ENCODE data around the gene CFAP90. TPM values are rescaled to one million over a fixed set of nuclear protein-coding genes. Genes with fewer than 3 reads are reported as not detected.

CFAP90 gene
- total RNA-seq, 1 experiment from 2014 or later, result not detected

- no peak for TF ChIP-seq ZBTB33 (IDR thresholded peaks at IDR 0.05; ENCODE audit: extremely low read depth, insufficient replicate concordance, low read length)
- TF ChIP-seq POLR2A (IDR thresholded peaks at IDR 0.05; ENCODE audit: borderline replicate concordance, extremely low read depth, insufficient read depth, insufficient read length), result no peak
- no peak for TF ChIP-seq ATF3 (IDR thresholded peaks at IDR 0.05)
- no peak for TF ChIP-seq ZNF274 (IDR thresholded peaks at IDR 0.05; ENCODE audit: low read depth, low read length)
- no peak for TF ChIP-seq TCF7L2 (IDR thresholded peaks at IDR 0.05; ENCODE audit: borderline replicate concordance, extremely low read depth, insufficient read depth, insufficient read length)
- TF ChIP-seq RAD21 (IDR thresholded peaks at IDR 0.05; ENCODE audit: low read depth), result no peak
- TF ChIP-seq SP1 (IDR thresholded peaks at IDR 0.05; ENCODE audit: low read depth), result no peak
Measured at GRCh38 chr5:7852988-7853387, 2.1 kb upstream of the CFAP90 start (continued).

- RAD21 ChIA-PET (ENCODE audit: low non-redundant PET in 1 of 2, low total read pairs in 2 of 2, uncharacterized antibody in 2 of 2, unreplicated experiment in 2 of 2), result no interaction called here
- no peak overlapping the region for H3K4me3 ChIP-seq (replicated peaks in 1 of 2; ENCODE audit: low read depth in 1 of 2, low read length in 2 of 2)
- no peaks in the 10 kb centered on the region for H3K36me3 ChIP-seq (ENCODE audit: control insufficient read depth in 1 of 2, insufficient read depth in 2 of 2, low read length in 2 of 2)
- DNase-seq (ENCODE audit: low read depth, low spot score) (no peak), ATAC-seq (no peak)
- POLR2A ChIA-PET, result no interaction called here
- no peaks in the 10 kb centered on the region for H3K9me3 ChIP-seq (ENCODE audit: control insufficient read depth in 1 of 2, insufficient read depth in 1 of 2, low read depth in 1 of 2, low read length in 2 of 2)
- H3K79me2 ChIP-seq (ENCODE audit: insufficient read depth, low read length), result no peaks in the 10 kb centered on the region
- H3K4me1 ChIP-seq (ENCODE audit: control insufficient read depth in 1 of 2, insufficient read depth in 2 of 2, low read length in 2 of 2), result no peaks in the 10 kb centered on the region
- no peak overlapping the region for H3K9ac ChIP-seq (ENCODE audit: low read length)
- TF ChIP-seq POLR2AphosphoS5 (IDR thresholded peaks at IDR 0.05; ENCODE audit: low read depth, low read length) (no peak), ZBTB33 (IDR thresholded peaks at IDR 0.05; ENCODE audit: extremely low read depth, insufficient replicate concordance, low read length) (no peak), ZNF274 (IDR thresholded peaks at IDR 0.05; ENCODE audit: low read depth, low read length) (no peak), CTCF (IDR thresholded peaks at IDR 0.05 in 2 of 3, conservative IDR thresholded peaks at IDR 0.05 in 1 of 3; ENCODE audit: borderline replicate concordance in 1 of 3, insufficient read depth in 1 of 3, low read depth in 2 of 3, low read length in 2 of 3) (no peak), YY1 (IDR thresholded peaks at IDR 0.05; ENCODE audit: extremely low read depth, insufficient replicate concordance, low read depth, low read length) (no peak), EZH2 (IDR thresholded peaks at IDR 0.05) (no peak), ZFX (IDR thresholded peaks at IDR 0.05) (no peak), ATF3 (IDR thresholded peaks at IDR 0.05) (no peak), CBX3 (IDR thresholded peaks at IDR 0.05; ENCODE audit: low read depth) (no peak), POLR2A (IDR thresholded peaks at IDR 0.05; ENCODE audit: borderline replicate concordance, extremely low read depth, insufficient read depth, insufficient read length) (no peak), CEBPB (IDR thresholded peaks at IDR 0.05; ENCODE audit: low read depth) (no peak), EGR1 (IDR thresholded peaks at IDR 0.05; ENCODE audit: low read depth) (no peak), ELF1 (IDR thresholded peaks at IDR 0.05; ENCODE audit: borderline replicate concordance, low read depth) (no peak), SIN3A (IDR thresholded peaks at IDR 0.05; ENCODE audit: low read depth) (no peak), SRF (IDR thresholded peaks at IDR 0.05; ENCODE audit: low read depth) (no peak)
- no peak overlapping the region for H2AFZ ChIP-seq (ENCODE audit: low read depth, low read length, poor library complexity, severe bottlenecking)
- no peak overlapping the region for H3K4me2 ChIP-seq (ENCODE audit: low read length)
- no TSS peak for BruUV-seq (replicated peaks)
- H4K20me1 ChIP-seq (ENCODE audit: insufficient read depth), result no peaks in the 10 kb centered on the region
- intact Hi-C loops (cut with micrococcal nuclease), result no loop called here
- CTCF ChIA-PET, result no interaction called here
- H3K27me3 ChIP-seq (ENCODE audit: insufficient read depth, low read length), result no peaks in the 10 kb centered on the region
- no peak overlapping the region for H3K27ac ChIP-seq (ENCODE audit: low read depth, low read length)
- H3K9me2 ChIP-seq (ENCODE audit: insufficient read depth), result no peaks in the 10 kb centered on the region
Measured at GRCh38 chr5:7852542-7852941, 1.6 kb upstream of the CFAP90 start.
